ENCODE measurements around the gene ANO1.

GRCh38 chr11:70068345-70068744, 9.8 kb upstream of the ANO1 start:
- TF ChIP-seq CTCF (IDR thresholded peaks at IDR 0.05) (no peak), POLR2A (IDR thresholded peaks at IDR 0.05) (no peak)
